Medulla oblongata (tissue), 1 donor: Measurements from ENCODE around the gene LRRC34.
A peak's percentile ranks its signal among the peaks of the same experiment; 100 is the strongest.

ENCODE experiments used
- DNase-seq: peaks from one replicate; pipeline ENCODE4 v3.0.0-alpha.2; 2015; ENCODE audit errors: extremely low spot score

The LRRC34 gene

DNA sequence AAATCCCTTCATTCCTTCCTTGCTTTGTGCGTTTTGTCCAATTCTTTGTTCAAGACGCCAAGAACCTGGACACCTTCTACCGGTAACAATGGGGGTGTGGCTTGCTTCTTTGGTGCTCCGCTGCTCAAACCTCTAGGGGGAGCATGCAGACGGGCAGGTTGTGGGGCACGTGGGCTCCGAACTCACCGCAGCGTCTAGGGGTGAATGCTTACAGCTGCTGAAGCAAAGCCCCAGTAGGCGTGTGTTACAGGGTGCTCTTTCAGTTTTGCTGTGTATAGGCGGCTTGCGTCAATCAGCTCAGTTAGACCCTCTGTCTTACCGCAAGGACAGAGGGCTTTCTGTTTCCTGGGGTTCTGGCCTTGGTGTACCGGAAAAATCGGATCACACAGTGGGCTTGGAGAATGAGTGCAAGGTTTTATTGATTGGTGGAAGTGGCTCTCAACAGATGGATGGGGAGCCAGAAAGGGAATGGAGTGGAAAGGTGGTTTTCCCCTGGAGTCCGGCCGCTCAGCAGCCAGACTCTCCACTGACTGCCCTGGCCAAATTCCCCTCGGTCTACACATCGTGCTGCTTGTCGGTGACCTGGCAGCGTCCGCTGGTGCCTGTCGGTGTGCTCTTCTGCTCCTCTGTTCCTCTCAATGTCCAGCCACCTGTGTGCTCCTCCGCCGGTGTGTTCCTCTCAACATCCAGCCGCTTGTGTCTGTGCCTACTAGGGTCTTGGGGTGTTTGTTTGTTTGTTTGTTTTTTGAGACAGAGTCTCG lies 1.2 kb upstream of the LRRC34 start:
- DNase-seq: peak; percentile 24

DNA sequence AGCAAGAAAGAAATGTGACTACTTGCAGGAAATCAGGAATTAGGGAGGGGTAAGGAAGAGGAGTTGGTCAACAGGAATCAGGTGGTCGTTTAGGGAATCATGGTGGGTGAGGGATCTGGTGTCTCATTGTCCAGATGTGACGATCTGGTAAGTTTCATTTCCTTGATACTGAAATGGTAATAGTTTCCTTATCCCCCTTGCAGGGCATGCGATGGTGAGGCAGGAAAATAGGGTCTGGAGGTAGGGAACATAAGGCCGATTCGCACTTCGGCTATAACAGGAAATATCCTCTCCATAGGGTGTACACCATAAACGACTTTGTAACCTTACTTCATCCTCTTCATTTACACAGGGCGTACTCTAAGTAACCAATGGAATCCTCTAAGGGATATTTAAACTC lies 574 bp upstream of the LRRC34 start:
- DNase-seq: no peak

DNA sequence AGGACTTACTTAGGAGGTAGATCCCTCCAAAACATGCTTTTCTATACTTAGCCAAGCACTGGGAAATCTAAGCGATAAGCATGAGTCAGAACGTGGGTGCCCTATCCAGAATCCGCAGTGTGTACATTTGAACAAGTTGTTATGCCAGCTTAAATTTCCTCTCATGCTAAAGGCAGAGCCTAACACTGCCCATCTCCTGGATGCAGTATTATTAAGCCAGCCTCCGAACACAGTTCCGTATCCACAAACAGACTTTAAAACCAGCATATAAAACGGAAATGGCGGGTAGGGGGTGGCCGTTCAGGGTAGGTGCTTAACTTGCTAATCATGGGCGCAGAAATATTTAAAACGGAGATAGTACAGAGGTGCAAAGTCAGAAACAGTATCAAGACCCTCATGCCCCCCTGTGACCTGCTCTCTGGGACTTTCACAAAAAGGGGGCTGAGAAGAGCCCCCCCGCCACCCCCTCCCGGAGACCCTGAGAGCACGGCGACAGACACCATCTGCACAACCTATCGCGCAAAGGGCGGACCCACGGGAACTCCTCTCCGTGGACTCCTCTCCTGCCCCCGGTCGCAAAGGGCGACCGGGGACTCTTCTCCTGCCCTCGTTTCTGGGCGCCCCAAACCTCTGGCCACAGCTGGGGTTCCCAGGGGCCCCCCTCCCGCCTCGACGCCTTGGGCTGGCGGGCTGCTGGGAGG lies 923 bp downstream of the LRRC34 start:
- peak; percentile 38 for DNase-seq

DNA sequence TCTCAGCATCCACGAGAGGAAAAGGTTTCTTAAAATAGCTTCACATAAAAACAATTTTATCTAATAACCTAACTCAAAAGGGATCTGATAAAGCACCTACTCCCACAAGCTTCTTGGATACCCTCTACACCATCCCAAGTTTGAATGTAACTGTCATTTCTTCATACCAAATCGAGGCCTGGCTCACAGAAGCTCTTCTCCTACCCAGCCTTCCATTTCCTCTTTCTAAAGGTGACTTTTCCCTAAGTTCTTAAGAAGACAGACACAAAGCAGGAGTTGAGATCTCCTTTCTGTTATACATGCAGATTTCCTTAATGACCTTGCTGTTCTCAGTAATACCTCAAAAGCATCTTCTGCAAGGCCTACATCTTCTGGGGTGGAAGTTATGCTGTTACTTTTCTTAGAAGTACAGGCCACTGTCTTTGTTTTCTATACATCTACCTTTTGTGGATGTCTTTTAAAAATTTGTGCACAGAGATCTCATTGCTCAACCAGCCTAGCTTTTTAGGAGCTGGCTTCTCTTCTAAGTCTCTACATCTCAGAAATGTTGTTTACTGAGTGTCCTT lies 3.4 kb downstream of the LRRC34 start:
- no peak for DNase-seq

DNA sequence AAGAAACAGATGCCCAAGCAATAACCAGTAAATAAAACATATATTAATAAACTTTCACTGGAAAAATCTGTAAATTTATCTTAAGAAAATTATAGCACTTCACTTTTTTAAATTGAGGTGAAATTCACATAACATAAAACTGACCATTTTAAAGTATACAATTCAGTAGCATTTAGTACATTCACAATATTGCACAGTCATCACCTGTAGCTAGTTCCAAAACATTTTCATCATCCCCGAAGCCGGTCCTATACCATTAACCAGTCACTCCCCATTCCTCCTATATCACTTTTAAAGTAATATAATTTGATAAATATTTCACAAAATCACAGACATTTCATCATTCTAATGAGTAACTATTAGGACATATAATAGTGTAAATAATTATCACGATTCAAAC lies 8.0 kb downstream of the LRRC34 start:
- no peak for DNase-seq

DNA sequence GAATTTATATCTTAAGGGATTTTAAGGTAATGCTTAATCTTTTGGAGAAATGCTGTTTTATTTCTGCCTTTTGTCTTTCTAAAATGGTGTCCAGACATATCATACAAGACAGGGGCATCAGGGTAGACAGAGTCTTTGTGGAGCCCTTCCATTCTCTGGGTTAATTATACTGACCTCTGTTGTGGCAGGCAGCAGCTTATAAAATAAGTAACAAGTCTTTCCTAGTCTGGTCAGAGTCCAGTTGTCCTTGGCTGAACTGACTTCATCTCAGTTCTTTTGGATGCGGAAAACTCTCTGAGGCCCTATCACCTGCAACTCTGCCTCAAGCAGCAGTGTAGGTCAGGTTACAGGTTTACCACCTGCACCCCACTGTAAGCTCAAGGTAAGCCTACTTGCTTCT lies 20.3 kb downstream of the LRRC34 start:
- DNase-seq: no peak

DNA sequence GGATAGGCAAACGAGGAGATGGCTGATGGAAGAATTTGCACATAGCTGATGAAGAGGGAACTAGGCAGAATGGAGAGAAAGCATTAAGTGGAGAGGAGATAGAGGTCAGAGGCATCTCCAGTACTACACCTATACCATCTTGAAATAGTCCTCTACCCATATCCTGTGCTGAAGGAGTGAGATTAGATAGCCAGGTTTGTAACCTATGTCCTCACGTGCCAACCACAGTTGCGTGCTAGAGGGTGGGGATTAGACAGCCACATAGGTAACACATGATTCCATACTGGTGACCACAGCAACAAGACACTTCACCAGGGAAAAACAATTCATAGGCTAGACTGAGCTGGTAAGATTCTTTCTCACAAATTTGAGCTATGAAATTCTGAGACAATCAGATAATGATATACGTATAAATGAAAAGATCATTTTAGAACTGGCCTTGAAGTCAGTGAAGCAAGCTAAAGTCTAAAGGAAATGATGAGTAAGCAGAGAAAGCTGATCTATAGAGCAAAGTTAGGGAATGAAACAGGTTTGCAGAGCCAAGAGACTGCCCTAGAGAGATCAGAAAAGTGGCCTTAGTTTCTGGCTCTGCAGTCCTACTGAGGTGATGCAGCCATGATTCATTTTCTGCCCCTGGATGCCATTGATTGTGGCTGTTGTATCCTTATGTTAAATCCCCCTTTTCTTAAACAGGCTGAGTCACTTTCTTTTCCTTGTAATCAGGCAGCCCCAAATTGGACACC lies 21.8 kb downstream of the LRRC34 start:
- DNase-seq: no peak

DNA sequence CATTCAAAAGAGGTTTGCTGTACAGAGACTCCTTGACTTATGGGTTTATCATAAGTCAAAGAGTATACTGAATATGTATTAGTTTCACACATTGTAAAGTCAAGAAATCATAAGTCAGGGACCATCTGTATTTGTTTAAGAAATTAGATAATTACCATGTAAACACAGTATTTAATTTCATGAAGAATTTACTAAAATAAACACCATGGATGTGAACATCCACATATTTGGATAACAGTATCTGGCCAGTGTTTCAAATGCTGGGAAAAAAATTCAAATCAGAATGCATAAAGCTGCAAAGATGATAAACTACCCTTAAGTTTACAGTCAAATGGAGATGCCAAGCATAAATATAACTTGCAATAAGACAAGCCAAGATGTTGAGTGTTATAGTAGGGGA lies 22.5 kb downstream of the LRRC34 start:
- no peak for DNase-seq

DNA sequence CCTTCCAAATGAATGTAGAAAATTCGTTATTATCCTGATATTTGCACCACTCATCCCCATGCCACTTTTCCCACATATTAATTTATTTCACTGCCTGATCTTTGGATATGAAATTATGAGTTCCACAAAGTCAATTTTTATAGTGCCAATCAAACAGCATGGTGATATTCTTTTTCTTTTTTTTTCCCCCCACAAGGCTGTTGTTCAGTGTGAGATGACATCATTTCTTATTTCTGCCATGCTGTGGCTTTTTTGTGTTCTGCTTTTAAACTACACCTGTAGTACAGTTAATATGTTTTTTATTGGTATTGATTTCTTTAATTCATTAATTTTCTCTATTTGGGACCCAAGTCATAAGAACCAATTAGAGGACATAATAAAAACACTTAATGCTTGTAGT lies 24.9 kb downstream of the LRRC34 start:
- no peak for DNase-seq

DNA sequence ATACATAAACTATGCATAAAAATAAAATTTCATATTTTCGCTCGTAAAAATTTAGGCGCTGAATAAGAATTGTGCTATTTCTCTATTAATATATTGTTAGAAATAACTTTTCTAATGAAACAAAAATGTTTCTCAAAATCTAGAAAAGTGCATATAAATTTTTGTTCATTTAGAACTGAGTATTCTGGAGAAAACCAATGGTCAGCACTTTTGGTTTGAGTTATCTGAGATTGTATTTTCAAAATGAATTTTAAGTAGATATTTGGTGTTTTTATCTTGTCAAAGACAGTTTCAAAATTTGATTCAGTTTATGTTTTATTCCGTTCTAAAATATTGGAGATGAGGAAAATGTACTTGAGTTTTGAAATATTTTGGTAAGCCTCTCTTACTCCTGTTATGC lies 25.6 kb downstream of the LRRC34 start:
- no peak for DNase-seq

DNA sequence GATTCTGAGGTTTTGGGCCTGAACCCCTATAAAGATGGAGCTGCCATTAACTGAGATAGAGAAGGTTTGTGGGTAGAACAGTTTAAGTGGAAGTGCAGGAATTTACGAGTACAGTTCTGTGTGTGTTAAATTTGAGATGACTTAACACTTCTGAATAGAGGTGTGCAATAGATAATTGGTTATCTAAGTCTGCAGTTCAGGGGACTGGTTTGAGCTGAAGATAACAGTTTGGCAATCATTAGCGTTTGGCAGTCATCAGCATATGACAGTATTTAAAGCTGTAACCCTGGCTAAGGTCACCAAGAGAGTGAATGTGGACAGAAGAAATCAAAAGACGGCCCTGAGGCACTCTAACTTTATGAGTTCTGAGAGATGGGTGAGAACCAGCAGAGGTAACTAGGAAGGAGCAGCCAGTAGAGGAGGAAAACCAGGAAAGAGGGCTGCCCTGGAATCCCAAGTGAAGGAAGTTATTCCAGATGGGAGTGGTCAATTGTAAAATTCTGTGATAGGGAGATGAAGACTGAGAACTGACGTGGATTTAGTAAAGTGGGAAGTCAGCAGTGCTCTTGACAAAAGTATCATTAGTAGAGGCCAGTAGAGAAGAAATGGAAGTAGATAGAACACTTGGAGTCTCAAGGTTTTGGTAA lies 31.4 kb downstream of the LRRC34 start:
- no peak for DNase-seq

DNA sequence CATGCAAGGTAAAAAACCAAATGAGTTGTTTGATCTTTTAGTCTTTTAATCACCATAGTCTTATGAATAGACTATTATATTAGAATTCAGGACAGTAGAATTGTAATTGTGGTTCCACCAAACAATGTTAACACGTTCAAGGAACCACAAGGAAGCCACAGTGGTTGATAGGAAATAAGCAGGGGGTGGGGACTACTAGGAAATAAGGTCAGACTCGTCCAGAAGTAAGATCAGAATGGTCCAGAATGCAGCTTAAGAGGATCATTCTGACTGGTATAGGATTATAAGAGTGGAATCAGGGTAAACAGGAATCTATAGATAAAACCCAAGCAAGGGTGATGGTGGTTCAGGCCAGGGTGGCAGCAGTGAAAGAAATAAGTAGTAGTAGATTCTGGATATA lies 32.0 kb downstream of the LRRC34 start:
- no peak for DNase-seq

DNA sequence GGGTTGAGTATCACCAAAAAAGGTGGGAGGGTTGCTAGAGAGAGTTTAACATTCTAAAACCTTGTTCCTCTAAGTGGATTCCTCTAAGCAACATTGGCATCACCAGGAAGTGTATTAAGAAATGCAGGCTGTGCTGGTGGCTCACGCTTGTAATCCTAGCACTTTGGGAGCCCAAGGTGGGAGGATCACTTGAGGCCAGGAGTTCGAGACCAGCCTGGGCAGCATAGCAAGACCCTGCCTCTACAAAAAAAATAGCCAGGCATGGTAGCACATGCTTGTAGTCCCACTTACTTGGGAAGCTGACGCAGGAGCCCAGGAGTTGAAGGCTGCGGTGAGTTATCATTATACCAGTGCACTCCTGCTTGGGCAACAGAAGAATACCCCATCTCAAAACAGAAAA lies 34.9 kb downstream of the LRRC34 start:
- no peak for DNase-seq

DNA sequence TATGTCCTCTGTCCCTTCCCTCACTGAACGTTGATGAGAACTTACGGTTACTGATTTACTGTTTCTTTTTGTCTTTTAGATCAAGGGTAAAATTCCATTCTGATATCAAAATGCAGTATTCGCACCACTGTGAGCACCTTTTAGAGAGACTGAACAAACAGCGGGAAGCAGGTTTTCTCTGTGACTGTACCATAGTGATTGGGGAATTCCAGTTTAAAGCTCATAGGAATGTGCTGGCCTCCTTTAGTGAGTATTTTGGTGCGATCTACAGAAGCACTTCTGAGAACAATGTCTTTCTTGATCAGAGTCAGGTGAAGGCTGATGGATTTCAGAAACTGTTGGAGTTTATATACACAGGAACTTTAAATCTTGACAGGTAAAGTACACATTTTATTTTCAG lies 38.5 kb downstream of the LRRC34 start:
- no peak for DNase-seq

DNA sequence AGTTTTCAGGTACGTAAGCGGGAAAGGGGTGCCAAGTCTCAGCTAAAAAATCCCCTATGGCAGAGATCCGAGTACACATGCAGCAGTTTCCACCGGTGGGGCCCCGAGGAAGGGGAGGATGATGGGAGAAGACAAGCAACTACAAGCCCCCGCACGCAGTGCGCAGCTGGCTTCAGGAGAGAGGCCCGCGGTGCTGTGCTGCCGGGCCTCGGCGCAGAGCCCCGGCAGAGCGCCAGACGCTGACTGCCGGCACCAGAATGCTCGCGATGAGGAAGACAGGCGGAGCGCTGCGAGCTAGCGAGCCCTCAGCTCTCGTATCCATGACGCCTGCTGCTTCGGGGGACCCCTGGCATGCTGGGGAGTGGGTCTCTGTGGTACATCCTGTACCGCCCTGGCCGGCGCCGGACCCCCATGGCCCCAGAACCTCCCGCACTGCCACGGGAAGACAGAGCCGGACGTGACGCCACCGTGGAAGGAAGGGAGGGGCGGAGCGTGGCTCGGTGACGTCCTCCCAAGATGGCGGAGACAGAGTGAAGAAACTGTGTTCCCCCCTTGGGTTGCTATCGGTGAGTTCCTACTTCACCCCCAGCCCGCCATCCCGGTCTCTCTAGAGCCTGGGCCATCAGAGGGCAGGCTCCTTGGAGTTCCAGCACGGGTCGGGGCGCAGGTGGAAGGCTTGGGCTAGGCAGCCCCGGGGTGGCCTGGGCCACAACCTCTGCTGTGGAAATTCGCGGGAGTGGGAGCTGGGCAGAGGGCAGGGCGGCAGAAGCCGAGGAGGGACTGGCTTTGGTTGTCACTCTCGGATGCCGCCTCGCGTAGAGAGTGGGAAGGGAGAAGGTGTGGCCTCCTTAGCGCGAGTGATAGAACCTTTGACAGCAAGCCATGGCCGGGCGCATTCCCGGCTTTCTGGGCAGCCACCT lies 39.5 kb downstream of the LRRC34 start, which contains the start of gene MYNN:
Gene MYNN, plus strand, starts transcription at position 500 of the 920 bp plus-strand sequence. CDS start 900 bp downstream, outside the sequence.
- DNase-seq: peak; percentile 96

DNA sequence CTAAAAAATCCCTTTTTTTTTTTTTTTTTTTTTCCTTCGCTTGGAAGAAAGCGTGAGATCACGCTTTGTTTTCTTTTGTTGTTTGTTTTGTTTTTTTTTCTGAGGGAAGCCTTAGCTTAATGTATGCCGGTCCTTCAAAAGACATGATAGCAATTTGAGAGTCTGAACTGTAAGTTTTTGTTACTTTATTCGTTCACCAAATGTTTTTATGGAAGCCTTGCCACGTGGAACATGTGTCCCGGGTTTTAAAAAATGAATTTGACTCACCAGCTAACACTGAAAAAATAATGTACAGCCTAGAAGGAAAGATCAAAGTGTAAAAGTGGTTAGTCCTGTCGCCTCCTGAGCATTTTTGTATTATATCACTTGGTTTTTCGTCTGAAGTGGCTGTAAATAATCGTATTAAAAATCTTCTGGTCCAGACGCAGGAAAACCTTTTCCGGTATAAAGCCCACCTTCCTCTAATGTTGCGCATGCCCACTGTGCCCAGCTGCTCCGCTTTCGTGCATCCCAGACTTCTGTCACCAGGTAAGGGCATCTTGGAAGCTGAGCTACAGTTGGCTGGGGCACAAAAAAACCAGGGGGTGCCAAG lies 40.3 kb downstream of the LRRC34 start:
- DNase-seq: peak; percentile 89

DNA sequence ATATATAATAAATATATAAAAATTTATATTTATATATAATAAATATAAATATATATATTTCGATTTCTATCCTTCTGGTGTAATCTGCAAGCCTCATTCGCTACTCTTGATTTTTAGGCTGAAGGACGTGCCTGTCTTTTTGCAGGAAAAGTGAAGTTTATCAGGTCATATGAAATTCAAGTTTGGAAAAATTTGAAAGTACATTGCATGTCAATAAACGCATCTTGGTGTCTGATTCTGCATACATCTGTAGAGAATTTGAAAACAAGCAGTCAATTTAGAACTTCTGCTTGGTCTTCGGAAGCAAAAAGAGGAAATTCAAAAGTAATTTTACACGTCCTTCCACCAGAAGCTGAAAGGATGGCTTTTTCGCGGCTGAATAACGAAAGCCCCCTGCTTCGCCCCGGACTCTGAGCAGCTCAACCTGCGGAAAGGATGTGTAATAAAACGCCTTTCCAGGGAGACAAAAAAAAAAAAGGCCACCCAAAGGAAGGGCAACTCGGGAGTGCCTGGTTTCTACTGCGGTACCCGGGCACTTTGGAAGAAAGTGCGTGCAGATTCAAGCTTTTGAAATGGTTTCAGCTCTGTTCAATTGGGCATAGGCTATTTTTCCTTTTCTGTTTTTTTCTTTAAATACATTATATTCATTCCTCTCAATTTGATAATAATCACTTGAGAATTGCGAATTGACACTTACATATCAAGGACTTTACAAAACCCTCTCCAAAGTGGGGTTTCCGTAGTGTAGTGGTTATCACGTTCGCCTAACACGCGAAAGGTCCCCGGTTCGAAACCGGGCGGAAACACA lies 41.0 kb downstream of the LRRC34 start:
- peak; percentile 95 for DNase-seq

DNA sequence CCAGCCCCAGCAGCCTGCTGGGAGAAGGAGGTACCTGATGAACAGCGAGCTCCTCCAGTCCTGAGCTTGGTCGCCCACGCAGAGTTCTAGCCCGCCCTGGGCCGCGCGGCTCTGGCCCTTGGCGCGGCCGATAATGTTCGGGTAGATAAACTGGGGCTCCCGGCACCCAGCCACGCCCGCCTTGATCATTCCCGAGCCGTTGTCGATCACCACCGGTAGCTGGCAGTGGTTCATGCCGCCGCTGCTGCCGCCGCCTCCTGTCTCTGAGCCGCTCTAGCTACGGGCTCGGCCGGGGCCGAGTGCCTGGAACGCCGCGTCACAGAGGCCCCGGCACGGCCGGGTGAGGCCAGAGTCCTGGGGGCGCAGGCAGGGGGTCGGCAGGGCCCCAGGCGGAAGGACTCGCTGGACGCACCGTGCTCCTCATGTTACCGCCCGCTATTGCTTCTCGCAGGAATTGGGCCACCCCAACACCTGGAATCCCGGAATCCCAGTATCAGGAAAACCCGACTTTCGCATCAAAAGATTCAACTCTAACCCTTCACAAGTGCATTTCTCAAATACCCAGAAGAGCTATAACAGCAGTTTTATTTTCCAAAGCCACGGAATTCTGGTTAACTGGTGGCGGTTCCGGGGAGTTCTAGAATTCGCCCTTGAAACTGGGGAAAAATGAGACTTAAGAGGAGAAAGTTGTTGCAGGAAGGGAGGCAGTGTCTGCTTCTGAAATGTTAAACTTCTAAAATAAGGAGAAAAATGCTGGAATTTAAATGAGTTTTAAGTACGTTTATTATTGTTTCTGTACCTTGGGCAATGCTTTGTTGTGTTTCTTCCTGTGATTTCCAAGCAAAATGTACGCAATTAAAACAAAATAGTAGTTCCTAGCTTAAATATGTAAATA lies 43.2 kb downstream of the LRRC34 start, which contains the start of gene ACTRT3:
Gene ACTRT3, minus strand, starts transcription at position 275 of the 895 bp plus-strand sequence. Its CDS starts 41 bp downstream, at position 234.
- peak; percentile 78 for DNase-seq
